Body of pancreas (tissue), 4 donors: Measurements from ENCODE around the gene AGR3. TPM values are rescaled to one million over a fixed set of nuclear protein-coding genes. Genes with fewer than 3 reads are reported as not detected.
A peak's percentile ranks its signal among the peaks of the same experiment; 100 is the strongest.

Experiments
- ATAC-seq: fragments of 150-250 bp; one replicate; pipeline ENCODE4 v1.9.1; 2016
- DNase-seq, 4 donors: peaks; one replicate each; pipeline ENCODE4 v3.0.0-alpha.2; 2019
- H3K27ac ChIP-seq, 4 donors: fragments of 200-600 bp; sonication (generic); 1 replicate in 3 of 4; 2 replicates in 1 of 4; pipeline versions ENCODE4 v1.5.1 to v1.6.1; 2016 to 2019; ENCODE audit warnings: mild to moderate bottlenecking in 1 of 4, mixed read lengths in 1 of 4, moderate library complexity in 1 of 4
- H3K27me3 ChIP-seq, 2 donors: fragments of 200-600 bp; sonication (generic); one replicate each; pipeline ENCODE4 v1.6.0; 2016; ENCODE audit warnings: mild to moderate bottlenecking in 1 of 2
- H3K36me3 ChIP-seq, 2 donors: fragments of 200-600 bp; sonication (generic); replicated peaks in 1 of 2; 2 replicates each; pipeline ENCODE4 v1.5.1; 2016; ENCODE audit warnings: low read depth in 2 of 2; ENCODE audit not compliant: insufficient read depth in 1 of 2
- H3K4me1 ChIP-seq: fragments of 200-600 bp; sonication (generic); one replicate; pipeline ENCODE4 v1.6.0; 2016
- H3K4me3 ChIP-seq, 2 donors: fragments of 200-600 bp; sonication (generic); 1 replicate in 1 of 2; 2 replicates in 1 of 2; pipeline ENCODE4 v1.5.1; 2016 to 2019
- H3K9me3 ChIP-seq, 3 donors: fragments of 200-600 bp; sonication (generic); 1 replicate in 2 of 3; 2 replicates in 1 of 3; pipeline ENCODE4 v1.5.1; 2016
- CTCF ChIP-seq, 7 experiments: fragments of 450-650 bp in 4 of 7; fragments of 200-600 bp in 3 of 7; sonication (generic) in 3 of 7; IDR thresholded peaks; one replicate each; pipeline ENCODE4 v1.5.1; 2016 to 2019; ENCODE audit warnings: antibody characterized with exemption in 7 of 7
- POLR2A ChIP-seq, 3 donors: fragments of 450-650 bp; IDR thresholded peaks; one replicate each; pipeline ENCODE4 v1.6.1; 2016; ENCODE audit warnings: antibody characterized with exemption in 3 of 3, mild to moderate bottlenecking in 2 of 3
- WGBS, 2 donors: methylation state at CpG; one replicate each; pipeline ENCODE4 v1.1.5; 2017; 5-methylcytosine and 5-hydroxymethylcytosine counted together
- intact Hi-C: fragments of 100-400 bp; cut with DNase I; formaldehyde crosslinking; loops from one replicate; pipeline ENCODE4 v1.15.1; 2023
- total RNA-seq, 2 donors: library from RNA; depleted of rRNA; stranded (reverse); fragments of >200 nt; gene quantifications; one replicate each; pipeline ENCODE4 v1.1.0, GENCODE V29; 2016

The AGR3 gene
- total RNA-seq, 2 donors from 2014 or later, result 13.2 TPM; not detected in 1

GRCh38 chr7:16846601-16847165 is 35.1 kb downstream of the AGR3 start:
- H3K27ac ChIP-seq, result peak overlapping the region in 3 of 4 donors; percentile 22 to 55 (median 40)
- ATAC-seq (peak; percentile 28), DNase-seq (no peak)
- TF ChIP-seq POLR2A (IDR thresholded peaks at IDR 0.05) (no peak), CTCF (IDR thresholded peaks at IDR 0.05) (no peak)
- 65 to 67% methylated on average over 2 of the region's 2 CpGs for WGBS, 2 donors
- intact Hi-C loops, result no loop called here
- no peaks in the 10 kb centered on the region for H3K27me3 ChIP-seq
- H3K9me3 ChIP-seq, result no peaks in the 10 kb centered on the region
- H3K4me1 ChIP-seq, result peaks cover 15% of the 10 kb centered on the region
- H3K4me3 ChIP-seq, result no peak overlapping the region
- no peaks in the 10 kb centered on the region for H3K36me3 ChIP-seq

- Histone ChIP-seq H3K27ac (no peak overlapping the region), H3K9me3 (no peaks in the 10 kb centered on the region), H3K4me1 (peaks cover 15% of the 10 kb centered on the region), H3K4me3 (no peak overlapping the region), H3K36me3 (no peaks in the 10 kb centered on the region), H3K27me3 (no peaks in the 10 kb centered on the region)
- no peak for DNase-seq
- no peak for ATAC-seq
- TF ChIP-seq CTCF (IDR thresholded peaks at IDR 0.05) (no peak), POLR2A (IDR thresholded peaks at IDR 0.05) (no peak)
- intact Hi-C loops, result no loop called here
Observed at GRCh38 chr7:16845746-16846145, 36.0 kb downstream of the AGR3 start.

GRCh38 chr7:16841681-16842080 is 40.1 kb downstream of the AGR3 start:
- intact Hi-C loops, result no loop called here
- H3K4me1 ChIP-seq, result peaks cover 2% of the 10 kb centered on the region
- no peaks in the 10 kb centered on the region for H3K27me3 ChIP-seq
- DNase-seq (no peak), ATAC-seq (no peak)
- TF ChIP-seq POLR2A (IDR thresholded peaks at IDR 0.05) (no peak), CTCF (IDR thresholded peaks at IDR 0.05) (no peak)
- H3K27ac ChIP-seq, result no peak overlapping the region
- H3K9me3 ChIP-seq, result no peaks in the 10 kb centered on the region
- 85 to 90% methylated on average over 4 of the region's 4 CpGs for WGBS, 2 donors
- no peaks in the 10 kb centered on the region for H3K36me3 ChIP-seq
- no peak overlapping the region for H3K4me3 ChIP-seq

GRCh38 chr7:16840094-16840493 is 41.7 kb downstream of the AGR3 start:
- H3K9me3 ChIP-seq, result no peaks in the 10 kb centered on the region
- no peak for TF ChIP-seq CTCF (IDR thresholded peaks at IDR 0.05)
- no peaks in the 10 kb centered on the region for H3K4me1 ChIP-seq
- intact Hi-C loops, result no loop called here
- ATAC-seq (no peak), DNase-seq (no peak)
- H3K4me3 ChIP-seq, result no peak overlapping the region
- WGBS, 2 donors, result 91 to 92% methylated on average over 6 of the region's 6 CpGs
- peak overlapping the region in 3 of 4 donors; percentile 55 to 58 (median 57) for H3K27ac ChIP-seq
- H3K36me3 ChIP-seq, result no peaks in the 10 kb centered on the region
- no peaks in the 10 kb centered on the region for H3K27me3 ChIP-seq

- no peak overlapping the region for H3K4me3 ChIP-seq
- no peaks in the 10 kb centered on the region for H3K4me1 ChIP-seq
- peak overlapping the region in 3 of 4 donors; percentile 55 to 58 (median 57) for H3K27ac ChIP-seq
- WGBS, 2 donors, result 57 to 62% methylated on average over 2 of the region's 2 CpGs
- ATAC-seq, result peak; percentile 69
- intact Hi-C loops, result no loop called here
- no peaks in the 10 kb centered on the region for H3K9me3 ChIP-seq
- TF ChIP-seq POLR2A (IDR thresholded peaks at IDR 0.05) (no peak), CTCF (IDR thresholded peaks at IDR 0.05) (no peak)
- no peaks in the 10 kb centered on the region for H3K36me3 ChIP-seq
- DNase-seq, result no peak
- H3K27me3 ChIP-seq, result no peaks in the 10 kb centered on the region
Observed at GRCh38 chr7:16839646-16840045, 42.1 kb downstream of the AGR3 start.
